SU-DHL-6 (cell line): ENCODE measurements around the gene CEACAM16.

Experiments
- H2AFZ ChIP-seq: fragments of 200-600 bp; sonication (generic); 2 replicates; pipeline ENCODE4 v1.6.1; 2014; ENCODE audit warnings: low read depth, mild to moderate bottlenecking, moderate library complexity, mixed read lengths, antibody characterized with exemption, low read length; ENCODE audit not compliant: severe bottlenecking
- H3F3A ChIP-seq: fragments of 200-600 bp; shearing (Covaris generic); 2 replicates; pipeline ENCODE4 v1.6.0; 2016; ENCODE audit warnings: antibody characterized with exemption, mild to moderate bottlenecking; ENCODE audit not compliant: insufficient read depth
- H3K27ac ChIP-seq: fragments of 200-600 bp; sonication (generic); 2 replicates; pipeline ENCODE4 v1.5.1; 2016; ENCODE audit warnings: low read depth, mild to moderate bottlenecking, low read length, moderate library complexity, mixed read lengths
- H3K27me3 ChIP-seq: fragments of 200-600 bp; sonication (generic), shearing (Covaris generic); 2 replicates; pipeline ENCODE4 v1.6.0; 2014; ENCODE audit warnings: mild to moderate bottlenecking, low read length
- H3K36me3 ChIP-seq: fragments of 200-600 bp; sonication (generic); 2 replicates; pipeline ENCODE4 v1.6.1; 2014; ENCODE audit warnings: mild to moderate bottlenecking, low read length, mixed read lengths
- H3K4me2 ChIP-seq: fragments of 300-600, 200-600 bp; shearing (Covaris generic), sonication (generic); 2 replicates; pipeline ENCODE4 v1.6.0; 2014; ENCODE audit warnings: low read length, low read depth, mild to moderate bottlenecking; ENCODE audit not compliant: poor library complexity, severe bottlenecking
- H3K4me3 ChIP-seq: fragments of 200-600 bp; sonication (generic); 2 replicates; pipeline ENCODE4 v1.5.1; 2014; ENCODE audit warnings: antibody characterized with exemption, low read length, mild to moderate bottlenecking, mixed read lengths; ENCODE audit not compliant: insufficient read depth, poor library complexity, severe bottlenecking
- H3K79me2 ChIP-seq: fragments of 200-600 bp; sonication (generic); 2 replicates; pipeline ENCODE4 v1.6.1; 2014; ENCODE audit warnings: mild to moderate bottlenecking, low read length, moderate library complexity; ENCODE audit not compliant: insufficient read depth
- H3K9ac ChIP-seq: fragments of 200-600 bp; sonication (generic); 2 replicates; pipeline ENCODE4 v1.7.0; 2014; ENCODE audit warnings: mild to moderate bottlenecking, low read length
- H3K9me2 ChIP-seq: fragments of 200-600 bp; sonication (generic); replicated peaks from 2 replicates; pipeline ENCODE4 v1.6.1; 2014; ENCODE audit warnings: low read length; ENCODE audit not compliant: insufficient read depth
- H3K9me3 ChIP-seq: fragments of 200-600 bp; sonication (generic); 2 replicates; pipeline ENCODE4 v1.6.1; 2014; ENCODE audit warnings: low read length, mixed read lengths; ENCODE audit not compliant: insufficient read depth
- H4K20me1 ChIP-seq: fragments of 200-600 bp; sonication (generic); 2 replicates; pipeline ENCODE4 v1.6.1; 2014; ENCODE audit warnings: low read depth, mild to moderate bottlenecking, antibody characterized with exemption, low read length, moderate library complexity, mixed read lengths
- EZH2phosphoT487 ChIP-seq: fragments of 200-600 bp; sonication (generic), shearing (Covaris generic); conservative IDR thresholded peaks from 2 replicates; pipeline ENCODE4 v1.6.1; 2018; ENCODE audit warnings: mild to moderate bottlenecking, antibody characterized with exemption, low read length, moderate library complexity, mixed read lengths
- TF ChIP-seq, protein P1 (sequence below): fragments of 200-600 bp; sonication (generic); IDR thresholded peaks from one replicate; pipeline ENCODE4 v1.5.1; 2017; ENCODE audit warnings: antibody characterized with exemption, mild to moderate bottlenecking, low read length, moderate library complexity; ENCODE audit not compliant: insufficient read depth, poor library complexity, severe bottlenecking

The CEACAM16 gene

DNA sequence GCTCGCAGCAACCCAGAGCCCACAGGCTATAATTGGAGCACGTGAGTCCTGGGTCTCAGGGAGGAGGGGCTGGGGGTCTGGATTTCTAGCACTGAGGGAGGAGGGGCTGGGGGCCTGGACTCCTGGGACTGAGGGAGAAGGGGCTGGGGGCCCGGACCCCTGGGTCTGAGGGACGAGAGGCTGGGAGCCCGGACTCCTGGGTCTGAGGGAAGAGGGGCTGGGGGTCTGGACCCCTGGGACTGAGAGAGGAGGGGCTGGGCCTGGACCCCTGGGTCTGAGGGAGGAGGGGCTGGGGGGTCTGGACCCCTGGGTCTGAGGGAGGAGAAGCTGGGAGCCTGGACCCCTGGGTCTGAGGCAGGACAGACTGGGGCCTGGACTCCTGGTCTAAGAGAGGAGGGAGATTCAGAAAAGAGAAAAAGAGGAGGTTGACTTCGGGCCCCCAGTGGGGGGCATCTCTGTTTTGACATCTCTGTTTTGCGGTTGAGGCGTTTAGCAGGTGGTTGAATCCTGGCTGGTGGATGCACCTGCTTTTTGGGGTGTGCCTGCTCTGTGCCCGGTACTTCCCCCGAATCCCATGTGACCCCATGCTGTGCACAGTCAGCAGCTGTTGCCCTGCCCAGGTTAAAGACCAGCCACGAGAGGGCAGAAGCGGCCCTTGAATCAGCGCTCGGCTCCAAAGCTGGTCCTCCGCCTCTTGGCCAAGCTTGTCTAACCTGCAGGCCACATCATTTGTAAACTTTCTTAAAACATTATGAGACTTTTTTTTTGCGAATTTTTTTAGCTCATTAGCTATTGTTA lies 44.8 kb upstream of the CEACAM16 start:
- Histone ChIP-seq H3K27ac (no peak overlapping the region), H3K36me3 (no peaks in the 10 kb centered on the region), H4K20me1 (no peaks in the 10 kb centered on the region), H3K9ac (no peak overlapping the region), H3K9me2 (no peaks in the 10 kb centered on the region), H3K79me2 (no peaks in the 10 kb centered on the region), H3K9me3 (no peaks in the 10 kb centered on the region), H3K4me3 (no peak overlapping the region), H2AFZ (no peak overlapping the region), H3K4me2 (no peak overlapping the region), H3K27me3 (no peaks in the 10 kb centered on the region), H3F3A (no peaks in the 10 kb centered on the region)
- TF ChIP-seq, protein P1, sequence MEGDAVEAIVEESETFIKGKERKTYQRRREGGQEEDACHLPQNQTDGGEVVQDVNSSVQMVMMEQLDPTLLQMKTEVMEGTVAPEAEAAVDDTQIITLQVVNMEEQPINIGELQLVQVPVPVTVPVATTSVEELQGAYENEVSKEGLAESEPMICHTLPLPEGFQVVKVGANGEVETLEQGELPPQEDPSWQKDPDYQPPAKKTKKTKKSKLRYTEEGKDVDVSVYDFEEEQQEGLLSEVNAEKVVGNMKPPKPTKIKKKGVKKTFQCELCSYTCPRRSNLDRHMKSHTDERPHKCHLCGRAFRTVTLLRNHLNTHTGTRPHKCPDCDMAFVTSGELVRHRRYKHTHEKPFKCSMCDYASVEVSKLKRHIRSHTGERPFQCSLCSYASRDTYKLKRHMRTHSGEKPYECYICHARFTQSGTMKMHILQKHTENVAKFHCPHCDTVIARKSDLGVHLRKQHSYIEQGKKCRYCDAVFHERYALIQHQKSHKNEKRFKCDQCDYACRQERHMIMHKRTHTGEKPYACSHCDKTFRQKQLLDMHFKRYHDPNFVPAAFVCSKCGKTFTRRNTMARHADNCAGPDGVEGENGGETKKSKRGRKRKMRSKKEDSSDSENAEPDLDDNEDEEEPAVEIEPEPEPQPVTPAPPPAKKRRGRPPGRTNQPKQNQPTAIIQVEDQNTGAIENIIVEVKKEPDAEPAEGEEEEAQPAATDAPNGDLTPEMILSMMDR: peak; percentile 69
- no peak for TF ChIP-seq EZH2phosphoT487

DNA sequence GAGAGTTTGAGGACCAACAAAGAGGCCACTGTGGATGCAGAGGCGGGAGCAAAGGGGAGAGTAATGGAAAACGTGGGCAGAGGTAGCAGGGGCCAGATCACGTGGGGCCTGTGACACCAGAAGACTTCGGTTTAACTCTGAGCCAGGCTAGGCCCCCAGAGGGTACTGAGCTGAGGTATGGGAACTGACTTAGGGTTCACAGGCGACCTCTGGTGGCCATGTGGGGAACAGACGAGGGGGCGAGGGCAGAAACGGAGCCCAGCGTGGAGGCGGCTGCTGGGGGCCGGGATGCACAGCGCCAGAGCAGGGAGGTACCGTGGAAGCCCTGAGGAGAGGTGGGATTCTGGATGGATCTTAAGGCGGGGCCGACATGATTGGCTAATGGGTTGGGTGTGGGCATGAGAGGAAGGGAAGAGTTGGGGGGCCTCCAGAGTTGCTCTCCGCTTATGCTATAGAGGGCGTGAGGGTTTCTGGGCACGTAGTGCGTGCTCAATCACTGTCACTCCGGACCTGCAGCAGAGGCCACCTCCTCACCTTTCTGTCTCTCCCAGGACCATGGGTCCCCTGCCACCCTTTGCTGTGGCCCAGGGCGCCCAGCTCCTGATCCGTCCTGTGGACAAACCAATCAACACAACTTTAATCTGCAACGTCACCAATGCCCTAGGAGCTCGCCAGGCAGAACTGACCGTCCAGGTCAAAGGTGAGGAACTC lies 41.6 kb upstream of the CEACAM16 start:
- Histone ChIP-seq H3F3A (no peaks in the 10 kb centered on the region), H3K27ac (no peak overlapping the region), H2AFZ (no peak overlapping the region), H3K9me3 (no peaks in the 10 kb centered on the region), H3K9ac (no peak overlapping the region), H3K4me2 (no peak overlapping the region), H3K36me3 (no peaks in the 10 kb centered on the region), H4K20me1 (no peaks in the 10 kb centered on the region), H3K9me2 (no peaks in the 10 kb centered on the region), H3K4me3 (no peak overlapping the region), H3K79me2 (no peaks in the 10 kb centered on the region), H3K27me3 (no peaks in the 10 kb centered on the region)
- TF ChIP-seq, protein P1: peak; percentile 86
- no peak for TF ChIP-seq EZH2phosphoT487

DNA sequence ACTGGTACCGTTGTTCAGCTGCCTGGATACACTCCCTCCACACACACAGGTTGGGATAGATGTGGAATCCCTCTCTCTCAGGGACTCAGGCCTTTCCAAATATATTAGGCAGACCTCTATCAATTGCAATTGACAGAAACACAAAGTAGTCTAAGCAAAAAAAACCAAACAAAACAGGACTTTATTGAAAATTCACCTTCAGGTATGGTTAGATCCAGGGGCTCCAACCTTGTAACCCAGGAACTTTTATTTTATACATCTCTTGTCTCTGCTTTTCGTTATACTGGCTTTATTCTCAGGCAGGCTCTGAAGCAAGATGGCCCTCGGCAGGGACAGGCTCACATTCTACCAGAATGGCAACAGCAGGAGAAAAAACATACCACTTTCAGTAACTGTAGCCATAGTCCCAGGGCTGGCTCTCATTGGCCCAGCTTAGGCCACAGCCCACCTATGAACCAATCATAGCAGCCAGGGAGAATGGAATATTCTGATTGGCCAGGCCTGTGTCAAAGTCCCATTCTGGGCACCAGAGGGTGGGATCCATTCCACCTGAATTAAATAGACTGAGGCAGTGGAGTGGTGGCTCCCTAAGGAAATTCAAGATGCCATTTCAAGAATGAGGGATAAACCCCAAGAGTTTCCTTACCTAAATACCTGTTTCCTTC lies 40.8 kb upstream of the CEACAM16 start:
- Histone ChIP-seq H3K27me3 (no peaks in the 10 kb centered on the region), H4K20me1 (no peaks in the 10 kb centered on the region), H3K4me3 (no peak overlapping the region), H2AFZ (no peak overlapping the region), H3K4me2 (no peak overlapping the region), H3K9ac (no peak overlapping the region), H3K27ac (no peak overlapping the region), H3F3A (no peaks in the 10 kb centered on the region), H3K36me3 (no peaks in the 10 kb centered on the region), H3K79me2 (no peaks in the 10 kb centered on the region), H3K9me3 (no peaks in the 10 kb centered on the region), H3K9me2 (no peaks in the 10 kb centered on the region)
- no peak for TF ChIP-seq EZH2phosphoT487
- TF ChIP-seq, protein P1: no peak
